Measurements from ENCODE around the gene KLK7.

KLK7 gene

GRCh38 chr19:51027126-51027806 lies 43.5 kb upstream of the KLK7 start:
- in situ Hi-C loops (cut with MboI; ENCODE audit: low sequenced_read_pairs, unreplicated experiment) = no loop called here
- DNase-seq (ENCODE audit: low spot score) = peak; percentile 18
- no peak for TF ChIP-seq CTCF (IDR thresholded peaks at IDR 0.05; ENCODE audit: borderline replicate concordance, control extremely low read depth, extremely low read depth, insufficient read depth, missing control alignments)

- in situ Hi-C loops (cut with MboI; ENCODE audit: low sequenced_read_pairs, unreplicated experiment) = no loop called here
- no peak for DNase-seq (ENCODE audit: low spot score)
- no peak for TF ChIP-seq CTCF (IDR thresholded peaks at IDR 0.05; ENCODE audit: borderline replicate concordance, control extremely low read depth, extremely low read depth, insufficient read depth, missing control alignments)
These were observed 42.8 kb upstream of the KLK7 start, which contains the start of gene KLK11 for GRCh38 chr19:51026554-51026831. TSS of gene KLK11 (minus strand) at chr19:51026616. CDS start at chr19:51025631, 985 bp downstream.

- TF ChIP-seq CTCF (IDR thresholded peaks at IDR 0.05; ENCODE audit: borderline replicate concordance, control extremely low read depth, extremely low read depth, insufficient read depth, missing control alignments) = no peak
- DNase-seq (ENCODE audit: low spot score) = peak; percentile 22
- in situ Hi-C loops (cut with MboI; ENCODE audit: low sequenced_read_pairs, unreplicated experiment) = no loop called here
These were observed 42.3 kb upstream of the KLK7 start for GRCh38 chr19:51025809-51026553.

- DNase-seq (ENCODE audit: low spot score) = no peak
- no peak for TF ChIP-seq CTCF (IDR thresholded peaks at IDR 0.05; ENCODE audit: borderline replicate concordance, control extremely low read depth, extremely low read depth, insufficient read depth, missing control alignments)
- in situ Hi-C loops (cut with MboI; ENCODE audit: low sequenced_read_pairs, unreplicated experiment) = no loop called here
These were observed 41.7 kb upstream of the KLK7 start for GRCh38 chr19:51025401-51025800.

- no peak for TF ChIP-seq CTCF (IDR thresholded peaks at IDR 0.05; ENCODE audit: borderline replicate concordance, control extremely low read depth, extremely low read depth, insufficient read depth, missing control alignments)
- no peak for DNase-seq (ENCODE audit: low spot score)
- in situ Hi-C loops (cut with MboI; ENCODE audit: low sequenced_read_pairs, unreplicated experiment) = no loop called here
These were observed 41.2 kb upstream of the KLK7 start for GRCh38 chr19:51024924-51025323.

GRCh38 chr19:51023946-51024345 lies 40.2 kb upstream of the KLK7 start:
- no peak for TF ChIP-seq CTCF (IDR thresholded peaks at IDR 0.05; ENCODE audit: borderline replicate concordance, control extremely low read depth, extremely low read depth, insufficient read depth, missing control alignments)
- no peak for DNase-seq (ENCODE audit: low spot score)
- in situ Hi-C loops (cut with MboI; ENCODE audit: low sequenced_read_pairs, unreplicated experiment) = no loop called here

Data from GM13976 (cell line).